Measurements from ENCODE around the gene CDH13.

Gene CDH13

GRCh38 chr16:83624429-83625120 lies 997.8 kb downstream of the CDH13 start:
- TF ChIP-seq CSDC2 (CRISPR knock-in tag; IDR thresholded peaks at IDR 0.05) (no peak), ZNF565 (CRISPR knock-in tag; conservative IDR thresholded peaks at IDR 0.05; ENCODE audit: low read depth) (no peak), PATZ1 (CRISPR knock-in tag; IDR thresholded peaks at IDR 0.05; ENCODE audit: borderline replicate concordance) (no peak), RARB (CRISPR knock-in tag; IDR thresholded peaks at IDR 0.05) (no peak), ARNTL (CRISPR knock-in tag; IDR thresholded peaks at IDR 0.05; ENCODE audit: borderline replicate concordance, low read depth) (no peak), ZNF70 (CRISPR knock-in tag; IDR thresholded peaks at IDR 0.05) (no peak)
- no peak for ATAC-seq

GRCh38 chr16:83626204-83626603 lies 999.4 kb downstream of the CDH13 start:
- no peak for ATAC-seq
- TF ChIP-seq CREB5 (CRISPR knock-in tag; IDR thresholded peaks at IDR 0.05; ENCODE audit: low read depth): no peak
- no peak for TF ChIP-seq BACH2 (CRISPR knock-in tag; IDR thresholded peaks at IDR 0.05; ENCODE audit: borderline replicate concordance)
- TF ChIP-seq ZC3H10 (CRISPR knock-in tag; IDR thresholded peaks at IDR 0.05): no peak
- TF ChIP-seq ZFP3 (CRISPR knock-in tag; IDR thresholded peaks at IDR 0.05): no peak
- no peak for TF ChIP-seq ZNF70 (CRISPR knock-in tag; IDR thresholded peaks at IDR 0.05)
- no peak for TF ChIP-seq POU6F1 (CRISPR knock-in tag; IDR thresholded peaks at IDR 0.05; ENCODE audit: borderline replicate concordance, low read depth)
- no peak for TF ChIP-seq PPARA (CRISPR knock-in tag; IDR thresholded peaks at IDR 0.05; ENCODE audit: borderline replicate concordance)
- TF ChIP-seq ARNTL (CRISPR knock-in tag; IDR thresholded peaks at IDR 0.05; ENCODE audit: borderline replicate concordance, low read depth): no peak
- TF ChIP-seq TSHZ2 (CRISPR knock-in tag; IDR thresholded peaks at IDR 0.05): no peak
- no peak for TF ChIP-seq TOX (CRISPR knock-in tag; IDR thresholded peaks at IDR 0.05; ENCODE audit: borderline replicate concordance)
- no peak for TF ChIP-seq ZNF565 (CRISPR knock-in tag; conservative IDR thresholded peaks at IDR 0.05; ENCODE audit: low read depth)
- TF ChIP-seq RARB (CRISPR knock-in tag; IDR thresholded peaks at IDR 0.05): no peak
- no peak for TF ChIP-seq GLIS3 (CRISPR knock-in tag; IDR thresholded peaks at IDR 0.05)

- ATAC-seq: no peak
- TF ChIP-seq PATZ1 (CRISPR knock-in tag; IDR thresholded peaks at IDR 0.05; ENCODE audit: borderline replicate concordance): no peak
- no peak for TF ChIP-seq SNAI2 (CRISPR knock-in tag; IDR thresholded peaks at IDR 0.05)
- TF ChIP-seq ZFP30 (CRISPR knock-in tag; IDR thresholded peaks at IDR 0.05): no peak
- TF ChIP-seq TOX (CRISPR knock-in tag; IDR thresholded peaks at IDR 0.05; ENCODE audit: borderline replicate concordance): no peak
- TF ChIP-seq PPARA (CRISPR knock-in tag; IDR thresholded peaks at IDR 0.05; ENCODE audit: borderline replicate concordance): no peak
- no peak for TF ChIP-seq ZNF70 (CRISPR knock-in tag; IDR thresholded peaks at IDR 0.05)
- no peak for TF ChIP-seq ZFP3 (CRISPR knock-in tag; IDR thresholded peaks at IDR 0.05)
- TF ChIP-seq CSRNP3 (CRISPR knock-in tag; IDR thresholded peaks at IDR 0.05): no peak
- TF ChIP-seq OSR1 (CRISPR knock-in tag; IDR thresholded peaks at IDR 0.05): no peak
- TF ChIP-seq TSHZ2 (CRISPR knock-in tag; IDR thresholded peaks at IDR 0.05): no peak
- TF ChIP-seq RARB (CRISPR knock-in tag; IDR thresholded peaks at IDR 0.05): no peak
- no peak for TF ChIP-seq ZNF565 (CRISPR knock-in tag; conservative IDR thresholded peaks at IDR 0.05; ENCODE audit: low read depth)
Observed at GRCh38 chr16:83626676-83627075, 999.9 kb downstream of the CDH13 start.

All from SK-N-SH treated with all-trans-retinoic acid at 6 μM for 48 hours (cell line).